ENCODE measurements around the gene MRLN.
"Not testable (repeated sequence)": the region's sequence is repeated elsewhere in the genome, so short reads cannot be mapped to it uniquely, and the experiment has no call there.

The MRLN gene

DNA sequence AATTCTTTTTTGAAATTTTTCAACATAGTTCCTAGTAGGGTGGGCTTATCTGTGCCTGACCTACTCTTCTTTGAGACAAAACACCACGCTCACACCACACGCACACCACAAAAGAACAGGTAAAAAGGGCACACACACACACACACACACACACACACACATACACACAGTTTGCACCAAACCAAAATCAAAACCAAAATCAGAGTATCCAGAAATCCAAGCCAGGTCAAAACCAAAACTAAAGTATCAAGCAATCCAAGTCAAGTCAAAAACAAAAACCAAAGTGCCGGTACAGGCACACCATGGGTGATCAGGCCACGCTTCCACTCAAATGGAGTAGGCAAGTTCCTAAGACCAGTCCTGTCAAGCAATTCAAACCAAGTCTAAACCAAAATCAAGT lies 20.4 kb downstream of the MRLN start:
- DNase-seq (ENCODE audit: low spot score in 2 of 2); H3K36me3 Mint-ChIP-seq; H3K4me1 Mint-ChIP-seq; H3K27ac Mint-ChIP-seq; H3K4me3 Mint-ChIP-seq; ATAC-seq; H3K9me3 Mint-ChIP-seq: not testable (repeated sequence)

DNA sequence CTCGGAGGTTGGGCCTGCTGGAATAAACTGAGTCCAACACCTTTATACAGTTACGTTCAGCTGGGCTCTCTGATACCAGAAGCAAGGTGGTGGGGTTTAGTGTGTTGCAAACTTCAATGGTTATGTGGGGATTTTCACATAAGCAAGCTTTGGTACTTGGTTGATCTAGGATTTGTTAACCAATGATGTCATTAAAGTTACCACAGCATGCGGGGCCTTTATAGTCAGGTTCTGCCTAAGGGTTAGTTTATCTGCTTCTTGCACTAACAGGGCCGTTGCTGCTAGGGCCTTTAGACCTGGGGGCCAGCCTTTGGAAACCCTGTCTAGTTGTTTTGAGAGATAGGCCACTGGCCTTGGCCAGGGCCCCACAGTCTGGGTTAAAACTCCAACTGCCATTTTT lies 24.1 kb downstream of the MRLN start:
- not testable (repeated sequence) for DNase-seq (ENCODE audit: low spot score in 2 of 2); ATAC-seq; H3K4me1 Mint-ChIP-seq; H3K4me3 Mint-ChIP-seq; H3K9me3 Mint-ChIP-seq; H3K27ac Mint-ChIP-seq; H3K36me3 Mint-ChIP-seq

DNA sequence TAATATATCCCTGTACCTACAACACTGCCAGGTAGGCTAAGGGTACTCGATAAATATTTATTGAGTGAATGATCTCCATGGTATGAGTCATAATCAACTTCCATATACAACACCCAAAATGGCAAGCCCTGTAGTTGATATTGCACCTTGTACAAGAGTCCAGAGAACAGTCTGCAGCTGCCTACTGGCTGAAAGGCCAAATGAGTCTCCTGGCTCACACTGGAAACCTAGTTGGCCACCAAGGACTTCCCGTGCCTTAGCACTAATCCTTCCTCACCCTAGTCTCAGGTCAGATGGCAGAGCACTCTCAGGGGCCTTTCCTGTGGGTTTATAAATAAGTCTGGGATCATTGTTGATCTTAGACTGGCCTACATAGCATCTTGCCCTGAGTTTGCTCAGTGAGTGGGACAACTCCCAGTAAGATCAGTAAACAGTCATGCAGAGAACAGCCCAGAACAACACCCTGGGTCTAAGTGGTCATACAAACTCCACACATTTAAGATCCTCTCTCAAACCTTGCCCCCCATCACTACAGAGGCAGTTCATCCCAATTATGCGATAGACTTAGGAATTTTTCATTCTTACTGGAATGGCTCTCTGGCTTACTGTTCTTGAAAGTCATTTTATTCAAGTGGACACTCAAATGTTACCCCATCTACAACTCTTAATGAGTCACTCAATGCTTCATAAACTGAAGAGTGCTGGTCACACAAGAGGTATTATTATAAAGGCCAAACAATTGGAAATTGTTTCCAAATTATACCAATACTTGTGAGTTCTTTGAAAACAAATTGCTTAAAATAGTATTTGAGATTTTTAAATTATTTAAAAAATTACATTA lies 28.9 kb downstream of the MRLN start:
- Mint-ChIP-seq H3K36me3 (no peaks in the 10 kb centered on the region), H3K27ac (no peak overlapping the region), H3K4me3 (no peak overlapping the region), H3K4me1 (no peaks in the 10 kb centered on the region), H3K9me3 (peaks cover 3% of the 10 kb centered on the region)
- DNase-seq (ENCODE audit: low spot score in 2 of 2) (no peak), ATAC-seq (no peak)

GRCh38 chr10:59720377-59720776 lies 32.9 kb downstream of the MRLN start:
- no peak overlapping the region for H3K27ac Mint-ChIP-seq
- ATAC-seq = no peak
- H3K4me3 Mint-ChIP-seq = no peak overlapping the region
- H3K36me3 Mint-ChIP-seq = no peaks in the 10 kb centered on the region
- no peak for DNase-seq (ENCODE audit: low spot score in 2 of 2)
- H3K9me3 Mint-ChIP-seq = peaks cover 3% of the 10 kb centered on the region
- H3K4me1 Mint-ChIP-seq = no peaks in the 10 kb centered on the region

GRCh38 chr10:59719374-59719773 lies 33.9 kb downstream of the MRLN start:
- H3K36me3 Mint-ChIP-seq = no peaks in the 10 kb centered on the region
- ATAC-seq (no peak), DNase-seq (ENCODE audit: low spot score in 2 of 2) (no peak)
- no peaks in the 10 kb centered on the region for H3K4me1 Mint-ChIP-seq
- H3K9me3 Mint-ChIP-seq = peaks cover 3% of the 10 kb centered on the region
- no peak overlapping the region for H3K4me3 Mint-ChIP-seq
- no peak overlapping the region for H3K27ac Mint-ChIP-seq

DNA sequence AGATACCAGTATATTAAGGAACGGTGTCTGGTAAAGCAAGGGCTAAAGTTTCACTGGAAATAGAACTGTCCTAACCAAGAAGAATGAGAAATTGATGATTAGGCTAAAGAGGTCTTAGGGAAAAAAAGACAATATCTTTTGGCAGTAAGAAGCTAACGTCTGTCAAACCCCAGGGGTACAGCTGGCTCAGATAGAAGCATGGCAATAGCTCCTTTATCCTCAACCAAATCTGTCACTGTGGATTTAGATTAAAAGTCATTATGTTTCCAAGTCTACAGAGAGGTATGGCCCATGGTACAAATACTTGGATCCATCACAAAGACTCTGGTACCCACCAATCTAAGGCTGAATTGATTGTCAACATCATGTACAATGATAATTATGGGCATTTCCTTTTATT lies 35.0 kb downstream of the MRLN start:
- H3K4me1 Mint-ChIP-seq = no peaks in the 10 kb centered on the region
- H3K27ac Mint-ChIP-seq = no peak overlapping the region
- no peak for DNase-seq (ENCODE audit: low spot score in 2 of 2)
- ATAC-seq = no peak
- H3K36me3 Mint-ChIP-seq = no peaks in the 10 kb centered on the region
- H3K4me3 Mint-ChIP-seq = no peak overlapping the region
- peaks cover 3% of the 10 kb centered on the region for H3K9me3 Mint-ChIP-seq

DNA sequence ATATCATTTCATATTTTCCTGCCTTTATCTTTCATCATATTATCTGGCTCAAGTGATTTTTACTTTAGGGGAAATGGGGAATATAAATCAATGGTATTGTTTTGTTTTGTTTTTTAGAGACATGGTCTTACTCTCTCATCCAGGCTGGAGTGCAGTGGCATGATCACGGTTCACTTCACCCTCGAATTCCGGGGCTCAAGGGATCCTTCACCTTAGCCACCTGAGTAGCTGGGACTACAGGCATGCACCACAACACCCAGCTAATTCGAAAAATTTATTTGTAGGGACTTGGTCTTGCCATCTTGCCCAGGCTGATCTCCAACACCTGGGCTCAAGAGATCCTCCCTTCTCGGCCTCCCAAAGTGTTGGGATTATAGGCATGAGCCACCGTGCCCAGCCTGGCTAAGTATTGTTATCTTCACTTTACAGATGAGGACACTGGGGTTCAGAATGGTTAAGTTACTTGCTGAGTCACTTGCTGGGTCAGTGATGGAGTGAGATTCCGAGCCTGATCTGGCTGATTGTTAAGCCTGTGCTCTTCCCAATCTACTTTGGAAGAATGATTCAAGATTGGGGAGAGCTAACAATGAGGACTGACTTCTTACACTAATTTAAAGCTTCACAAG lies 39.9 kb downstream of the MRLN start:
- H3K27ac Mint-ChIP-seq = no peak overlapping the region
- H3K36me3 Mint-ChIP-seq = no peaks in the 10 kb centered on the region
- no peaks in the 10 kb centered on the region for H3K4me1 Mint-ChIP-seq
- H3K4me3 Mint-ChIP-seq = no peak overlapping the region
- ATAC-seq (no peak), DNase-seq (ENCODE audit: low spot score in 2 of 2) (no peak)
- H3K9me3 Mint-ChIP-seq = no peaks in the 10 kb centered on the region

- no peaks in the 10 kb centered on the region for H3K4me1 Mint-ChIP-seq
- ATAC-seq = no peak
- DNase-seq (ENCODE audit: low spot score in 2 of 2) = no peak
- no peak overlapping the region for H3K4me3 Mint-ChIP-seq
- no peaks in the 10 kb centered on the region for H3K9me3 Mint-ChIP-seq
- no peak overlapping the region for H3K27ac Mint-ChIP-seq
- no peaks in the 10 kb centered on the region for H3K36me3 Mint-ChIP-seq
These were observed 41.3 kb downstream of the MRLN start for GRCh38 chr10:59711871-59712494.

DNA sequence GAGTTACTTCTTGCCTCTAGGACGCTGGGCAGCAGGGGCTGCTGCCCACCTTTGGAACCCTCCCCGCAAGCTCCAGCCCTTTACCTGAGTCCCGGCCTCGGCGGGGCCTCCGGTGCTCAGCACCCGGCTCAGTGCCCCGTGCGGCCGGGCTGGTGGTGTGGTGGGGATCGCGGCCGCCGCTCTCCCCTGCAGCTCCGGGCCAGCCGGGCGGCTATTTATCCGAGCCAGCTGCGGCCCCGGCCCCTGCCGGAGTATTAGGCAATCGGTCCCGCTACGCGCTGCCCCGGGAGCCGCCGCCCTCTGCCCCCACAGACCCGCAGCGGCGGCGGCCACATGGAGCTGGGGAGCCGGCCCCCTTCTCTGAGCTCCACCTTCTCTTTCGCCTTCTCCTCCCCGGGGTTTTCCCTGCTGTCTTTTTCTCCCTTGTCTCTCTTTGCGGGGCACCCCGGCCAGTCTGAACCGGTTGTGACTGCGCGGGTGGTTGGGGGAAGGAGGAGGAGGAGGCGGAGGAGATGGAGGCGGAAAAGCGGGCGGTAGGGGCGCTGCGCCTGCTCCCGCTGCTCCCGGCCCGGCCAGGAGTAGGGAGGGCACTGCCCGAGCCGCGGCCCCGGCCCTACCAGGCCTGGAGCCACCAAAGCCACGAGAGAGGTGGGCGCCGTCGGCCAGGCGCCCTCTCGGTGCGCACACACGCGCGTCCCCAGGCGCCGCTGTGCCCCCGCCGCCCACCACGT lies 43.7 kb downstream of the MRLN start, which contains the start of gene SLC16A9:
Gene SLC16A9 (minus strand): TSS at position 456 of the 731 bp plus-strand sequence. CDS start 25,559 bp downstream, outside the sequence.
- peak; percentile 4 to 58 for DNase-seq (ENCODE audit: low spot score in 2 of 2)
- Mint-ChIP-seq H3K9me3 (no peaks in the 10 kb centered on the region), H3K36me3 (no peaks in the 10 kb centered on the region), H3K27ac (no peak within 1 kb of the TSS), H3K4me1 (no peaks in the 10 kb centered on the region), H3K4me3 (peak within 1 kb of the TSS; percentile 54)
- peak; percentile 69 for ATAC-seq

DNA sequence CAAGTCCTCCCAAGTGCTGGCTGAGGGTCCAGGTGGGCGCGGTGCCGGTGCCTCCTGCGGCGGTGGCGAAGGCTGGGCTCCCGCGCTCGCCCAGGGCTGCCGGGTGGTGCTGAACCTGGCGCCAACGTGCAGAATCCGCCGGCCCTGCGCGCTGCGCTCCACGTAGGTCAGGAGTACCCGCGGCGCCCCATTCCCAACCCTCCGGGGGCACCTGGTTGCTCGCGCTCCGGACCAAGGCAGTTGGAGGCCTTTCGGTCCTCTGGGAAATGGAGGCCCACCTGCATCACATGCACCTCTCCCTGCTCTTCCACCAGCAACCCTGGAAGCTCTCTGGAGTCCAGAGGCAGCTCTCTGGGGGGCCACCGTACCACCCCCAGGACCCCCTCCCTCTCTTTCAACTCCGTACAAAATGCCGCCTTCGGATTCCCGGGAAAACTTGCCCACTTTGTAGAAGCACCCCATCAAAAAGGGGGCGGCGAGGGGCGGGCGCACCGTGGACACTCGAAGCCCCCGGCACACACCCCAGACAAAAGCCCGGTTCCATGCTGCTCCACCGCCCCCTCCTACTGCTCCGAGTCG lies 44.4 kb downstream of the MRLN start:
- Mint-ChIP-seq H3K27ac (no peak overlapping the region), H3K4me1 (no peaks in the 10 kb centered on the region), H3K4me3 (peak overlapping the region; percentile 54), H3K9me3 (no peaks in the 10 kb centered on the region), H3K36me3 (no peaks in the 10 kb centered on the region)
- ATAC-seq (peak; percentile 39), DNase-seq (ENCODE audit: low spot score in 2 of 2) (no peak)

- no peak for DNase-seq (ENCODE audit: low spot score in 2 of 2)
- Mint-ChIP-seq H3K27ac (no peak overlapping the region), H3K36me3 (no peaks in the 10 kb centered on the region), H3K4me3 (no peak overlapping the region), H3K4me1 (no peaks in the 10 kb centered on the region), H3K9me3 (no peaks in the 10 kb centered on the region)
- no peak for ATAC-seq
These were observed 46.1 kb downstream of the MRLN start for GRCh38 chr10:59706851-59707797.

- no peaks in the 10 kb centered on the region for H3K4me1 Mint-ChIP-seq
- H3K36me3 Mint-ChIP-seq = no peaks in the 10 kb centered on the region
- no peak overlapping the region for H3K4me3 Mint-ChIP-seq
- no peak for DNase-seq (ENCODE audit: low spot score in 2 of 2)
- H3K9me3 Mint-ChIP-seq = no peaks in the 10 kb centered on the region
- H3K27ac Mint-ChIP-seq = no peak overlapping the region
- no peak for ATAC-seq
These were observed 47.3 kb downstream of the MRLN start for GRCh38 chr10:59705931-59706330.

- DNase-seq (ENCODE audit: low spot score in 2 of 2) (no peak), ATAC-seq (no peak)
- Mint-ChIP-seq H3K27ac (no peak overlapping the region), H3K4me3 (no peak overlapping the region), H3K9me3 (no peaks in the 10 kb centered on the region), H3K36me3 (no peaks in the 10 kb centered on the region), H3K4me1 (no peaks in the 10 kb centered on the region)
These were observed 48.6 kb downstream of the MRLN start for GRCh38 chr10:59704630-59705029.

GRCh38 chr10:59702347-59702746 lies 50.9 kb downstream of the MRLN start:
- Mint-ChIP-seq H3K9me3 (no peaks in the 10 kb centered on the region), H3K4me1 (no peaks in the 10 kb centered on the region), H3K36me3 (no peaks in the 10 kb centered on the region), H3K4me3 (no peak overlapping the region), H3K27ac (no peak overlapping the region)
- peak; percentile 79 for ATAC-seq
- no peak for DNase-seq (ENCODE audit: low spot score in 2 of 2)
